Type B pancreatic cell (in vitro differentiated cells): Measurements from ENCODE around the gene CMPK1. TPM values are rescaled to one million over a fixed set of nuclear protein-coding genes. Genes with fewer than 3 reads are reported as not detected.

Source experiments
- DNase-seq: peaks from one replicate; pipeline ENCODE4 v3.0.0; 2021; ENCODE audit warnings: mixed read lengths; ENCODE audit not compliant: unreplicated experiment; ENCODE audit errors: extremely low spot score
- H3K27ac Mint-ChIP-seq: 2 replicates; pipeline ENCODE4 v1.8.0; 2021; ENCODE audit warnings: mild to moderate bottlenecking, mixed read lengths
- H3K27me3 Mint-ChIP-seq: 2 replicates; pipeline ENCODE4 v1.8.0; 2021; ENCODE audit warnings: mixed read lengths
- H3K36me3 Mint-ChIP-seq: 2 replicates; pipeline ENCODE4 v1.8.0; 2021; ENCODE audit warnings: mixed read lengths
- H3K4me1 Mint-ChIP-seq: one replicate; pipeline ENCODE4 v1.8.0; 2021; ENCODE audit warnings: mixed read lengths; ENCODE audit not compliant: unreplicated experiment
- H3K4me3 Mint-ChIP-seq: 2 replicates; pipeline ENCODE4 v1.8.0; 2021; ENCODE audit warnings: mild to moderate bottlenecking, mixed read lengths
- H3K9me3 Mint-ChIP-seq: 2 replicates; pipeline ENCODE4 v1.8.0; 2021; ENCODE audit warnings: mixed read lengths
- CTCF ChIP-seq: fragments of 200-600 bp; sonication (generic); conservative IDR thresholded peaks from 2 replicates; pipeline ENCODE4 v1.5.0; 2021; ENCODE audit warnings: antibody characterized with exemption, mild to moderate bottlenecking
- total RNA-seq: library from RNA; stranded (reverse); gene quantifications from 2 replicates; pipeline ENCODE4 v1.2.1, GENCODE V29; 2021; ENCODE audit warnings: low replicate concordance

CMPK1 gene
- total RNA-seq, 1 donor from 2014 or later: 53.2 TPM

- TF ChIP-seq CTCF: no peak
- Mint-ChIP-seq H3K27me3 (no peaks in the 10 kb centered on the region), H3K4me3 (no peak overlapping the region), H3K9me3 (no peaks in the 10 kb centered on the region), H3K27ac (no peak overlapping the region), H3K4me1 (peaks cover 11% of the 10 kb centered on the region), H3K36me3 (no peaks in the 10 kb centered on the region)
- DNase-seq: no peak
Measured at GRCh38 chr1:47332779-47333577, 612 bp upstream of the CMPK1 start.

- peak; percentile 11 for TF ChIP-seq CTCF
- Mint-ChIP-seq H3K4me3 (peak overlapping the region; percentile 95), H3K36me3 (no peaks in the 10 kb centered on the region), H3K27ac (peak overlapping the region; percentile 93), H3K4me1 (peaks cover 11% of the 10 kb centered on the region), H3K9me3 (no peaks in the 10 kb centered on the region), H3K27me3 (no peaks in the 10 kb centered on the region)
- peak; percentile 85 for DNase-seq
Measured at GRCh38 chr1:47333922-47334764, 553 bp downstream of the CMPK1 start.

- H3K36me3 Mint-ChIP-seq: no peaks in the 10 kb centered on the region
- peak overlapping the region; percentile 95 for H3K4me3 Mint-ChIP-seq
- H3K27me3 Mint-ChIP-seq: no peaks in the 10 kb centered on the region
- H3K27ac Mint-ChIP-seq: peak overlapping the region; percentile 93
- H3K9me3 Mint-ChIP-seq: no peaks in the 10 kb centered on the region
- no peak for TF ChIP-seq CTCF
- peaks cover 11% of the 10 kb centered on the region for H3K4me1 Mint-ChIP-seq
- DNase-seq: no peak
Measured at GRCh38 chr1:47334765-47335435, 1.3 kb downstream of the CMPK1 start.

GRCh38 chr1:47337350-47337749 is 3.8 kb downstream of the CMPK1 start:
- DNase-seq: no peak
- Mint-ChIP-seq H3K9me3 (no peaks in the 10 kb centered on the region), H3K4me3 (no peak overlapping the region), H3K27me3 (no peaks in the 10 kb centered on the region), H3K4me1 (peaks cover 11% of the 10 kb centered on the region), H3K27ac (no peak overlapping the region), H3K36me3 (no peaks in the 10 kb centered on the region)
- TF ChIP-seq CTCF: no peak

- H3K27ac Mint-ChIP-seq: no peak overlapping the region
- TF ChIP-seq CTCF: no peak
Measured at GRCh38 chr1:47338249-47339077, 4.9 kb downstream of the CMPK1 start.

More at GRCh38 chr1:47338249-47339077, 4.9 kb downstream of the CMPK1 start:
- Mint-ChIP-seq H3K27me3 (no peaks in the 10 kb centered on the region), H3K4me1 (peaks cover 11% of the 10 kb centered on the region), H3K9me3 (no peaks in the 10 kb centered on the region), H3K4me3 (no peak overlapping the region), H3K36me3 (no peaks in the 10 kb centered on the region)
- DNase-seq: no peak
